Esophagus squamous epithelium (tissue), 5 donors: ENCODE measurements around the gene FBXO31. TPM values are rescaled to one million over a fixed set of nuclear protein-coding genes. Genes with fewer than 3 reads are reported as not detected.

ENCODE experiments used
- DNase-seq: peaks from one replicate; lab custom pipeline; 2025; lab: John Stamatoyannopoulos, UW
- H3K27ac ChIP-seq, 4 donors: fragments of 200-600 bp; sonication (generic); one replicate each; pipeline ENCODE4 v1.5.1; 2016 to 2019; ENCODE audit warnings: mild to moderate bottlenecking in 1 of 4
- H3K27me3 ChIP-seq, 4 donors: fragments of 200-600 bp; sonication (generic); 1 replicate in 3 of 4; 2 replicates in 1 of 4; pipeline versions ENCODE4 v1.5.1 to v1.6.0; 2017 to 2021; ENCODE audit warnings: antibody characterized with exemption in 1 of 4
- H3K36me3 ChIP-seq, 3 donors: fragments of 200-600 bp; sonication (generic); one replicate each; pipeline ENCODE4 v1.5.1; 2016 to 2019
- H3K4me1 ChIP-seq, 3 donors: fragments of 200-600 bp; sonication (generic); one replicate each; pipeline ENCODE4 v1.5.1; 2017 to 2019
- H3K4me3 ChIP-seq, 4 donors: fragments of 200-600 bp; sonication (generic); 1 replicate in 3 of 4; 2 replicates in 1 of 4; pipeline ENCODE4 v1.5.1; 2016 to 2019; ENCODE audit warnings: mild to moderate bottlenecking in 2 of 4, moderate library complexity in 1 of 4
- H3K9me3 ChIP-seq, 3 donors: fragments of 200-600 bp; sonication (generic); one replicate each; pipeline ENCODE4 v1.5.1; 2016 to 2019
- POLR2A ChIP-seq, 4 donors: fragments of 450-650 bp; IDR thresholded peaks; one replicate each; pipeline ENCODE4 v1.6.1; 2017; ENCODE audit warnings: antibody characterized with exemption in 4 of 4, mild to moderate bottlenecking in 4 of 4, moderate library complexity in 3 of 4
- WGBS, 2 donors: methylation state at CpG; one replicate each; pipeline ENCODE4 v1.1.5; 2018; 5-methylcytosine and 5-hydroxymethylcytosine counted together
- intact Hi-C: fragments of 100-400 bp; cut with DNase I; formaldehyde crosslinking; loops from one replicate; pipeline ENCODE4 v1.15.0; 2022
- total RNA-seq, 4 donors: library from RNA; depleted of rRNA; stranded (reverse); fragments of >200 nt; gene quantifications; one replicate each; pipeline ENCODE4 v1.1.0, GENCODE V29; 2016
- TF ChIP-seq, protein P1 (sequence below), 6 experiments: fragments of 450-650 bp in 4 of 6; fragments of 200-600 bp in 2 of 6; sonication (generic) in 2 of 6; IDR thresholded peaks; one replicate each; pipeline ENCODE4 v1.5.1; 2016 to 2019; ENCODE audit warnings: antibody characterized with exemption in 6 of 6, mild to moderate bottlenecking in 4 of 6, moderate library complexity in 4 of 6
- donor health status: DM: yes; HTN: yes; CAD: no.

The FBXO31 gene
- total RNA-seq, 4 donors from 2014 or later = 18.3 to 43.7 (median 21.2) TPM

GRCh38 chr16:87420026-87421002 is 36.7 kb upstream of the FBXO31 start:
- no peak overlapping the region for H3K27ac ChIP-seq
- 85 to 95% methylated on average over 9 to 21 of the region's 25 CpGs for WGBS, 2 donors
- no peaks in the 10 kb centered on the region for H3K9me3 ChIP-seq
- no peaks in the 10 kb centered on the region for H3K27me3 ChIP-seq
- DNase-seq = no peak
- peaks cover 4 to 100% (median 45%) of the 10 kb centered on the region in 3 donors for H3K36me3 ChIP-seq
- TF ChIP-seq POLR2A (IDR thresholded peaks at IDR 0.05) = no peak
- TF ChIP-seq, protein P1, sequence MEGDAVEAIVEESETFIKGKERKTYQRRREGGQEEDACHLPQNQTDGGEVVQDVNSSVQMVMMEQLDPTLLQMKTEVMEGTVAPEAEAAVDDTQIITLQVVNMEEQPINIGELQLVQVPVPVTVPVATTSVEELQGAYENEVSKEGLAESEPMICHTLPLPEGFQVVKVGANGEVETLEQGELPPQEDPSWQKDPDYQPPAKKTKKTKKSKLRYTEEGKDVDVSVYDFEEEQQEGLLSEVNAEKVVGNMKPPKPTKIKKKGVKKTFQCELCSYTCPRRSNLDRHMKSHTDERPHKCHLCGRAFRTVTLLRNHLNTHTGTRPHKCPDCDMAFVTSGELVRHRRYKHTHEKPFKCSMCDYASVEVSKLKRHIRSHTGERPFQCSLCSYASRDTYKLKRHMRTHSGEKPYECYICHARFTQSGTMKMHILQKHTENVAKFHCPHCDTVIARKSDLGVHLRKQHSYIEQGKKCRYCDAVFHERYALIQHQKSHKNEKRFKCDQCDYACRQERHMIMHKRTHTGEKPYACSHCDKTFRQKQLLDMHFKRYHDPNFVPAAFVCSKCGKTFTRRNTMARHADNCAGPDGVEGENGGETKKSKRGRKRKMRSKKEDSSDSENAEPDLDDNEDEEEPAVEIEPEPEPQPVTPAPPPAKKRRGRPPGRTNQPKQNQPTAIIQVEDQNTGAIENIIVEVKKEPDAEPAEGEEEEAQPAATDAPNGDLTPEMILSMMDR (IDR thresholded peaks at IDR 0.05) = peak in 1 of 6 experiments; percentile 49
- intact Hi-C loops = loop anchor here (10.0 kb wide), 1 partner anchor 214 kb away; no protein-coding TSS in a partner anchor
- peaks cover 0 to 15% (median 0%) of the 10 kb centered on the region in 3 donors for H3K4me1 ChIP-seq
- no peak overlapping the region for H3K4me3 ChIP-seq

GRCh38 chr16:87418644-87419043 is 35.1 kb upstream of the FBXO31 start:
- Histone ChIP-seq H3K9me3 (no peaks in the 10 kb centered on the region), H3K27ac (no peak overlapping the region), H3K4me3 (no peak overlapping the region), H3K36me3 (peaks cover 11 to 100% (median 43%) of the 10 kb centered on the region in 3 donors), H3K4me1 (peaks cover 0 to 15% (median 0%) of the 10 kb centered on the region in 3 donors), H3K27me3 (no peaks in the 10 kb centered on the region)
- intact Hi-C loops = no loop called here
- no peak for TF ChIP-seq POLR2A (IDR thresholded peaks at IDR 0.05)
- TF ChIP-seq, protein P1 (IDR thresholded peaks at IDR 0.05) = no peak
- DNase-seq = no peak
- WGBS, 2 donors = 63 to 65% methylated on average over 6 of the region's 6 CpGs

- H3K36me3 ChIP-seq = peaks cover 11 to 100% (median 39%) of the 10 kb centered on the region in 3 donors
- intact Hi-C loops = no loop called here
- DNase-seq = no peak
- no peak overlapping the region for H3K27ac ChIP-seq
- 93 to 95% methylated on average over 10 to 16 of the region's 18 CpGs for WGBS, 2 donors
- no peaks in the 10 kb centered on the region for H3K9me3 ChIP-seq
- H3K4me3 ChIP-seq = no peak overlapping the region
- H3K27me3 ChIP-seq = no peaks in the 10 kb centered on the region
- peaks cover 0 to 15% (median 0%) of the 10 kb centered on the region in 3 donors for H3K4me1 ChIP-seq
- TF ChIP-seq, protein P1 (IDR thresholded peaks at IDR 0.05) = no peak
- TF ChIP-seq POLR2A (IDR thresholded peaks at IDR 0.05) = no peak
These were observed 34.6 kb upstream of the FBXO31 start for GRCh38 chr16:87418216-87418615.

DNA sequence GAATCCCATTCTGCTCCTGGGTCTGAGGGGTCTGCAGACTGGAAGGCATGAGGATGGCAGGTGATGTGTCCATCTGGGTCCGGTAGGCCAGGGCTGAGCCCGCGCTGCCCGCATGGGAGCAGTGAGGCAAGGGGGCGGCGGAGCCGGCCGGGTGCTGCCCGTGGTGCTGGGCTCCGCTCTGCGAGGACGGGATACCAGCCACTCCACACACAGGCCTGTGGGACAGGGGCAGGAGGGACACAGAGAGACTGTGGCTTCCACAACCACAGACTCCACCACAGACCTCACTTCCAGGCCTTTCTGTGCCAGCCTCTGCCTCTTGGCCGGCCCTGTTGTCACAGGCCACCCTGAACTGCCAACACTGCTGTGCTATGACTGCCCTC is 33.9 kb upstream of the FBXO31 start:
- Histone ChIP-seq H3K27me3 (no peaks in the 10 kb centered on the region), H3K4me1 (peaks cover 0 to 15% (median 0%) of the 10 kb centered on the region in 3 donors), H3K4me3 (no peak overlapping the region), H3K36me3 (peaks cover 14 to 100% (median 36%) of the 10 kb centered on the region in 3 donors), H3K9me3 (no peaks in the 10 kb centered on the region), H3K27ac (no peak overlapping the region)
- DNase-seq = no peak
- 78 to 91% methylated on average over 1 to 10 of the region's 13 CpGs for WGBS, 2 donors
- intact Hi-C loops = no loop called here
- no peak for TF ChIP-seq POLR2A (IDR thresholded peaks at IDR 0.05)
- TF ChIP-seq, protein P1 (IDR thresholded peaks at IDR 0.05) = no peak
